HL-60 (cell line): ENCODE measurements around the gene PELI1.

Experiments
- POLR2AphosphoS5 ChIP-seq: IDR thresholded peaks from 2 replicates; pipeline ENCODE4 v1.6.1; 2012; ENCODE audit warnings: low read depth
- TF ChIP-seq, protein P1 (sequence below): IDR thresholded peaks from one replicate; pipeline ENCODE4 v1.5.1; 2011; ENCODE audit warnings: low read length, control low read depth, inconsistent platforms; ENCODE audit not compliant: insufficient read depth

DNA sequence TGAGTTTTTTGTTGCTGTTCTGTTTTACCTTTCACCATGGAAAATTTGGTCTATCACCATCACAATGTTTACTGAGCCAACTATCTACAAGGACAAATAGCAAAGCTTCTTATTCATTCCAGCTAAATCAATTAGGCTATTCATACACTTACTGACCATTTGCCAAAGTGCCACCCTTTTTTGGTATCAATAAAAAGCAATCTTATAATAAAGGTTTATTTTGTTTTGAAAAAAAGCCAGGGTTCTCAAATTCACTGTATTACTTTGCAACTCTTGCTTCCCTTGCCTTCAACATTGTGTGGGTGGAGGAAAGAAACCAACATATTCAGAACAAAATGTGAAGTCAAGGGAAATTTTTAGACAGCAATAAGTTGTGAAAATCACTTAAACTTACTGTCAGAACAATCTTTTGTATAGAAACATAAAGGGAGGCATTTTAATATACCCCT is 15.3 kb downstream of the PELI1 start:
- TF ChIP-seq, protein P1, sequence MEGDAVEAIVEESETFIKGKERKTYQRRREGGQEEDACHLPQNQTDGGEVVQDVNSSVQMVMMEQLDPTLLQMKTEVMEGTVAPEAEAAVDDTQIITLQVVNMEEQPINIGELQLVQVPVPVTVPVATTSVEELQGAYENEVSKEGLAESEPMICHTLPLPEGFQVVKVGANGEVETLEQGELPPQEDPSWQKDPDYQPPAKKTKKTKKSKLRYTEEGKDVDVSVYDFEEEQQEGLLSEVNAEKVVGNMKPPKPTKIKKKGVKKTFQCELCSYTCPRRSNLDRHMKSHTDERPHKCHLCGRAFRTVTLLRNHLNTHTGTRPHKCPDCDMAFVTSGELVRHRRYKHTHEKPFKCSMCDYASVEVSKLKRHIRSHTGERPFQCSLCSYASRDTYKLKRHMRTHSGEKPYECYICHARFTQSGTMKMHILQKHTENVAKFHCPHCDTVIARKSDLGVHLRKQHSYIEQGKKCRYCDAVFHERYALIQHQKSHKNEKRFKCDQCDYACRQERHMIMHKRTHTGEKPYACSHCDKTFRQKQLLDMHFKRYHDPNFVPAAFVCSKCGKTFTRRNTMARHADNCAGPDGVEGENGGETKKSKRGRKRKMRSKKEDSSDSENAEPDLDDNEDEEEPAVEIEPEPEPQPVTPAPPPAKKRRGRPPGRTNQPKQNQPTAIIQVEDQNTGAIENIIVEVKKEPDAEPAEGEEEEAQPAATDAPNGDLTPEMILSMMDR, result no peak
- TF ChIP-seq POLR2AphosphoS5, result no peak
